CD14-positive monocyte (primary cell): Measurements from ENCODE around the gene NLRP14. TPM values are rescaled to one million over a fixed set of nuclear protein-coding genes. Genes with fewer than 3 reads are reported as not detected.

Source experiments
- DNase-seq, 3 donors: peaks; one replicate each; pipeline ENCODE4 v3.0.0-alpha.2; 2011 to 2022
- H2AFZ ChIP-seq: 2 replicates; pipeline ENCODE4 v1.6.0; 2012; ENCODE audit warnings: mild to moderate bottlenecking, low read depth, low read length, inconsistent platforms; ENCODE audit not compliant: insufficient read depth, poor library complexity, severe bottlenecking
- H3K27ac ChIP-seq, 2 donors: 1 replicate in 1 of 2; 2 replicates in 1 of 2; pipeline ENCODE4 v1.5.1; 2012 to 2013; ENCODE audit warnings: low read length in 2 of 2, control low read depth in 1 of 2, inconsistent platforms in 1 of 2, low read depth in 1 of 2, mild to moderate bottlenecking in 1 of 2
- H3K27me3 ChIP-seq, 2 donors: one replicate each; pipeline versions ENCODE4 v1.6.0 to v1.6.1; 2011 to 2013; ENCODE audit warnings: low read length in 2 of 2; ENCODE audit not compliant: control insufficient read depth in 2 of 2, insufficient read depth in 2 of 2
- H3K36me3 ChIP-seq, 2 donors: replicated peaks in 1 of 2; 1 replicate in 1 of 2; 2 replicates in 1 of 2; pipeline versions ENCODE4 v1.5.1 to v1.6.1; 2012 to 2013; ENCODE audit warnings: low read length in 2 of 2, control low read depth in 1 of 2, inconsistent platforms in 1 of 2, mild to moderate bottlenecking in 1 of 2; ENCODE audit not compliant: insufficient read depth in 2 of 2, control insufficient read depth in 1 of 2
- H3K4me1 ChIP-seq, 2 donors: 1 replicate in 1 of 2; 2 replicates in 1 of 2; pipeline versions ENCODE4 v1.5.1 to v1.6.1; 2012 to 2013; ENCODE audit warnings: low read length in 2 of 2, control low read depth in 1 of 2, inconsistent platforms in 1 of 2, mild to moderate bottlenecking in 1 of 2, moderate library complexity in 1 of 2; ENCODE audit not compliant: insufficient read depth in 2 of 2, control insufficient read depth in 1 of 2
- H3K4me2 ChIP-seq: replicated peaks from 2 replicates; pipeline ENCODE3; 2012; ENCODE audit warnings: low read length, moderate library complexity, mild to moderate bottlenecking; ENCODE audit not compliant: poor library complexity, severe bottlenecking; ENCODE audit errors: extremely low read depth
- H3K4me3 ChIP-seq, 3 experiments: fragments of 200-600 bp in 1 of 3; sonication (generic) in 1 of 3; replicated peaks in 1 of 3; 1 replicate in 2 of 3; 2 replicates in 1 of 3; pipeline ENCODE4 v1.5.1; 2011 to 2013; ENCODE audit warnings: low read length in 3 of 3, mild to moderate bottlenecking in 3 of 3, control low read depth in 2 of 3, low read depth in 2 of 3, inconsistent platforms in 1 of 3, moderate library complexity in 1 of 3
- H3K79me2 ChIP-seq: 2 replicates; pipeline ENCODE4 v1.6.0; 2012; ENCODE audit warnings: mild to moderate bottlenecking, control low read depth, inconsistent platforms, low read length, moderate library complexity; ENCODE audit not compliant: insufficient read depth
- H3K9ac ChIP-seq: 2 replicates; pipeline ENCODE4 v1.6.0; 2017; ENCODE audit warnings: low read length, mild to moderate bottlenecking; ENCODE audit not compliant: insufficient read depth, poor library complexity, severe bottlenecking
- H3K9me3 ChIP-seq, 2 donors: replicated peaks in 1 of 2; 1 replicate in 1 of 2; 2 replicates in 1 of 2; pipeline versions ENCODE4 v1.5.1 to v1.6.1; 2012 to 2013; ENCODE audit warnings: low read length in 2 of 2, control low read depth in 1 of 2; ENCODE audit not compliant: control insufficient read depth in 1 of 2, insufficient read depth in 1 of 2
- H4K20me1 ChIP-seq: 2 replicates; pipeline ENCODE4 v1.6.0; 2012; ENCODE audit warnings: mild to moderate bottlenecking, low read length, control low read depth, moderate library complexity; ENCODE audit not compliant: insufficient read depth
- H3K27ac Mint-ChIP-seq, 7 donors: one replicate each; pipeline ENCODE4 v1.8.0; 2020; ENCODE audit warnings: mild to moderate bottlenecking in 7 of 7, mixed read lengths in 7 of 7, moderate library complexity in 6 of 7, inconsistent platforms in 2 of 7
- H3K27me3 Mint-ChIP-seq, 3 donors: one replicate each; pipeline ENCODE4 v1.8.0; 2021 to 2022; ENCODE audit warnings: low read depth in 3 of 3, mild to moderate bottlenecking in 3 of 3, mixed read lengths in 3 of 3, moderate library complexity in 3 of 3, inconsistent platforms in 1 of 3
- H3K36me3 Mint-ChIP-seq, 2 donors: one replicate each; pipeline ENCODE4 v1.8.0; 2020; ENCODE audit warnings: mixed read lengths in 2 of 2, inconsistent platforms in 1 of 2, mild to moderate bottlenecking in 1 of 2
- H3K4me1 Mint-ChIP-seq: one replicate; pipeline ENCODE4 v1.8.0; 2020; ENCODE audit warnings: mild to moderate bottlenecking, mixed read lengths
- H3K4me3 Mint-ChIP-seq, 2 donors: one replicate each; pipeline ENCODE4 v1.8.0; 2020; ENCODE audit warnings: mild to moderate bottlenecking in 2 of 2, mixed read lengths in 2 of 2, moderate library complexity in 1 of 2
- H3K9me3 Mint-ChIP-seq, 7 donors: one replicate each; pipeline ENCODE4 v1.8.0; 2020 to 2022; ENCODE audit warnings: mixed read lengths in 7 of 7, mild to moderate bottlenecking in 6 of 7, moderate library complexity in 6 of 7, inconsistent platforms in 2 of 7
- CTCF ChIP-seq: fragments of 200-600 bp; IDR thresholded peaks from one replicate; pipeline ENCODE4 v1.8.0; 2022; ENCODE audit warnings: antibody characterized with exemption, mild to moderate bottlenecking
- WGBS: methylation state at CpG from one replicate; pipeline ENCODE4 v1.1.5; 2013; ENCODE audit warnings: missing lambda C conversion rate; ENCODE audit not compliant: insufficient coverage; 5-methylcytosine and 5-hydroxymethylcytosine counted together
- intact Hi-C, 2 donors: fragments of 100-400 bp; cut with micrococcal nuclease; formaldehyde crosslinking; loops; one replicate each; pipeline versions ENCODE4 v1.15.0 to v1.15.1; 2023
- polyA plus RNA-seq, 3 donors: library from polyadenylated mRNA; depleted of rRNA in 1 of 3; unstranded in 2 of 3; stranded (reverse) in 1 of 3; fragments of 300-500 nt in 2 of 3; fragments of >200 nt in 1 of 3; fragmentation: Illumina TruSeq in 2 of 3; gene quantifications; 1 replicate in 2 of 3; 2 replicates in 1 of 3; pipeline ENCODE4 v1.2.3, GENCODE V29; 2012 to 2021

NLRP14 gene
- polyA plus RNA-seq, 3 donors, result not detected

DNA sequence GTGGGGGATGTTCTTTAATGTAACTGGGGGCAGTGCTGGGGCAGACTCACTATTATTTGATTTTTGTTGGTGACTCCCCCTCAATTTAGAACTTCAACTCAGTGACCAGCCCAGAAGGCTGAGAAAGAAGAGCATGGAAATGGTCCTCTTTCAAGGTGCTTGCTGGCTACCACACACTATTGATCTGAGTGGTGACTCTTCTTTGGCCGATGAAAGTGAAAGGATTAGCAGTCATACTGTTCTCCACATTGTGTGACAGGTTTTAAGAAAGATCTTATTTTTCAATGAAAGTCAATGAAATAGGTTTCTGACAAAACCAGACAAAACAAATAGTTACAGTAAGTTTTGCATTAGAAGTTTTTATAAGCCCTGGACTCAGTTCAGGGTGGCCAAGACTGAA lies 29.9 kb downstream of the NLRP14 start:
- peaks cover 0 to 3% (median 0%) of the 10 kb centered on the region in 7 donors for H3K9me3 Mint-ChIP-seq

GRCh38 chr11:7056828-7057513 lies 36.7 kb downstream of the NLRP14 start:
- Mint-ChIP-seq H3K27ac (no peak overlapping the region), H3K4me1 (no peaks in the 10 kb centered on the region), H3K27me3 (peaks cover 0 to 1% (median 0%) of the 10 kb centered on the region in 3 donors), H3K36me3 (no peaks in the 10 kb centered on the region), H3K9me3 (no peaks in the 10 kb centered on the region), H3K4me3 (no peak overlapping the region)
- H3K9ac ChIP-seq, result no peak overlapping the region
- no peak overlapping the region for H3K27ac ChIP-seq
- TF ChIP-seq CTCF, result no peak
- no peaks in the 10 kb centered on the region for H3K9me3 ChIP-seq
- DNase-seq, result no peak
- no peak overlapping the region for H3K4me3 ChIP-seq
- no peaks in the 10 kb centered on the region for H3K4me1 ChIP-seq
- no peaks in the 10 kb centered on the region for H3K27me3 ChIP-seq
- no peaks in the 10 kb centered on the region for H4K20me1 ChIP-seq
- H3K79me2 ChIP-seq, result no peaks in the 10 kb centered on the region
- H2AFZ ChIP-seq, result no peak overlapping the region
- H3K36me3 ChIP-seq, result no peaks in the 10 kb centered on the region
- intact Hi-C loops, result no loop called here
- WGBS, result no CpG with 5 or more reads among the region's 6 CpGs
- H3K4me2 ChIP-seq, result no peak overlapping the region

More for the DNA sequence above, 29.9 kb downstream of the NLRP14 start:
- H3K27ac Mint-ChIP-seq, result no peak overlapping the region
- intact Hi-C loops, result no loop called here
- peaks cover 0 to 1% (median 0%) of the 10 kb centered on the region in 3 donors for H3K27me3 Mint-ChIP-seq
- WGBS, result no CpG with 5 or more reads among the region's 1 CpG
- no peak overlapping the region for H3K4me3 Mint-ChIP-seq
- Histone ChIP-seq H3K9ac (no peak overlapping the region), H3K27me3 (no peaks in the 10 kb centered on the region), H3K9me3 (no peaks in the 10 kb centered on the region), H3K36me3 (no peaks in the 10 kb centered on the region), H2AFZ (no peak overlapping the region), H4K20me1 (no peaks in the 10 kb centered on the region), H3K4me1 (no peaks in the 10 kb centered on the region), H3K4me3 (no peak overlapping the region), H3K4me2 (no peak overlapping the region), H3K27ac (no peak overlapping the region), H3K79me2 (no peaks in the 10 kb centered on the region)
- no peaks in the 10 kb centered on the region for H3K4me1 Mint-ChIP-seq
- H3K36me3 Mint-ChIP-seq, result no peaks in the 10 kb centered on the region
- DNase-seq, result no peak
- TF ChIP-seq CTCF, result no peak
